DOHH2 (cell line): ENCODE data around the gene GDF2.

Experiments used
- H3F3A ChIP-seq: fragments of 200-600 bp; sonication (generic), shearing (Covaris generic); 2 replicates; pipeline ENCODE4 v1.6.0; 2016; ENCODE audit warnings: antibody characterized with exemption, mild to moderate bottlenecking; ENCODE audit not compliant: control insufficient read depth, insufficient read depth
- H3K27ac ChIP-seq: fragments of 200-600 bp; sonication (generic); 2 replicates; pipeline ENCODE4 v1.5.1; 2014; ENCODE audit warnings: low read depth, mild to moderate bottlenecking, low read length, moderate library complexity
- H3K27me3 ChIP-seq: fragments of 200-600 bp; sonication (generic); 2 replicates; pipeline ENCODE4 v1.6.1; 2014; ENCODE audit warnings: mild to moderate bottlenecking, low read length, mixed read lengths; ENCODE audit not compliant: control insufficient read depth
- H3K36me3 ChIP-seq: fragments of 200-600 bp; sonication (generic); 2 replicates; pipeline ENCODE4 v1.6.1; 2014; ENCODE audit warnings: mild to moderate bottlenecking, low read length, moderate library complexity, mixed read lengths; ENCODE audit not compliant: control insufficient read depth
- H3K4me1 ChIP-seq: fragments of 200-600 bp; sonication (generic); 2 replicates; pipeline ENCODE4 v1.6.1; 2014; ENCODE audit warnings: mild to moderate bottlenecking, low read length, mixed read lengths; ENCODE audit not compliant: control insufficient read depth
- H3K4me2 ChIP-seq: fragments of 200-600 bp; sonication (generic); 2 replicates; pipeline ENCODE4 v1.6.0; 2014; ENCODE audit warnings: mild to moderate bottlenecking, low read length, moderate library complexity
- H3K4me3 ChIP-seq: fragments of 200-600 bp; sonication (generic); 2 replicates; pipeline ENCODE4 v1.5.1; 2014; ENCODE audit warnings: mild to moderate bottlenecking, low read length, mixed read lengths
- H3K79me2 ChIP-seq: fragments of 200-600 bp; sonication (generic); 2 replicates; pipeline ENCODE4 v1.6.1; 2014; ENCODE audit warnings: mild to moderate bottlenecking, low read length, mixed read lengths; ENCODE audit not compliant: control insufficient read depth
- H3K9me2 ChIP-seq: fragments of 200-600 bp; sonication (generic); replicated peaks from 2 replicates; pipeline ENCODE4 v1.6.1; 2014; ENCODE audit warnings: mild to moderate bottlenecking, low read length, mixed read lengths; ENCODE audit not compliant: control insufficient read depth
- H3K9me3 ChIP-seq: fragments of 200-600 bp; sonication (generic); 2 replicates; pipeline ENCODE4 v1.6.1; 2014; ENCODE audit warnings: antibody characterized with exemption, low read length, mixed read lengths; ENCODE audit not compliant: control insufficient read depth, insufficient read depth
- H4K20me1 ChIP-seq: fragments of 200-600 bp; sonication (generic); 2 replicates; pipeline ENCODE4 v1.6.0; 2014; ENCODE audit warnings: low read depth, mild to moderate bottlenecking, antibody characterized with exemption, low read length, moderate library complexity; ENCODE audit not compliant: control insufficient read depth, insufficient read depth
- EZH2phosphoT487 ChIP-seq: fragments of 200-600 bp; sonication (generic); IDR thresholded peaks from 2 replicates; pipeline ENCODE4 v1.6.1; 2017; ENCODE audit warnings: borderline replicate concordance, mild to moderate bottlenecking, antibody characterized with exemption, low read length, moderate library complexity, mixed read lengths
- TF ChIP-seq, protein P1 (sequence below): fragments of 200-600 bp; sonication (generic); IDR thresholded peaks from one replicate; pipeline ENCODE4 v1.5.1; 2014; ENCODE audit warnings: antibody characterized with exemption, mild to moderate bottlenecking, low read depth, low read length; ENCODE audit not compliant: poor library complexity, severe bottlenecking

GDF2 gene

DNA sequence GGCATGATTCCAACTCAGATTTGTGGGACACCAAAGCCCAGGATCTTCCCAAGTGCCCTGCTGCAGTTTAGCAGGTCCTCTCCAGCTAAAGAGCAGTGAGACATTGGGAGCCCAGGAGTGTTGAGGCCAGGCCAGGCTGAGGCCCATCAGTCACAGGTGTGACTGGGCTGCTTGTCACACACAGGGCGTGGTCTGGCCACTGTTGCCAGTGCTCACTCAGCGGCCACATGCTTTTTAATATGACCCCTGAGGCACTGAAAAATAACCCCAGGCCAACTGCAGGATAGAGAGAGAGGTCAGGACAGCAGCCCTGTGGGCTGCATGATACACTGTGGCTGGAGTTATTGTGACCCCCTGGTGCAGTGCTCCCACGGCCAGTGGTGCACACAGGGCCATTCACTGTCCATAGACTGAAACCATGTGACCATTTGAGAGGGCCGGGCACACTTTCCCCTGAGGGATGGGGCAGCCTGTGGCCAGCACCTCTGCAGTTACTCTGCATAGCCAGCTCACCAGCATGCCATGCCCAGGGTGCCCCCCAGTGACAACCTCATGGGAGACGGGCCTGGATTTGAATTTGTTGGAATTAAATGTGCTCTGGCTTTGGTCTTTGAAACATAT lies 4.2 kb downstream of the GDF2 start:
- H3K27ac ChIP-seq, result no peak overlapping the region
- H3K9me3 ChIP-seq, result peaks cover 3% of the 10 kb centered on the region; the same call in 1 of the 2 replicates
- H3K27me3 ChIP-seq, result no peaks in the 10 kb centered on the region
- no peaks in the 10 kb centered on the region for H3K4me1 ChIP-seq
- H3K9me2 ChIP-seq, result no peaks in the 10 kb centered on the region
- H3K79me2 ChIP-seq, result no peaks in the 10 kb centered on the region
- H4K20me1 ChIP-seq, result no peaks in the 10 kb centered on the region
- no peaks in the 10 kb centered on the region for H3F3A ChIP-seq
- H3K36me3 ChIP-seq, result no peaks in the 10 kb centered on the region
- no peak overlapping the region for H3K4me2 ChIP-seq
- H3K4me3 ChIP-seq, result no peak overlapping the region
- TF ChIP-seq, protein P1, sequence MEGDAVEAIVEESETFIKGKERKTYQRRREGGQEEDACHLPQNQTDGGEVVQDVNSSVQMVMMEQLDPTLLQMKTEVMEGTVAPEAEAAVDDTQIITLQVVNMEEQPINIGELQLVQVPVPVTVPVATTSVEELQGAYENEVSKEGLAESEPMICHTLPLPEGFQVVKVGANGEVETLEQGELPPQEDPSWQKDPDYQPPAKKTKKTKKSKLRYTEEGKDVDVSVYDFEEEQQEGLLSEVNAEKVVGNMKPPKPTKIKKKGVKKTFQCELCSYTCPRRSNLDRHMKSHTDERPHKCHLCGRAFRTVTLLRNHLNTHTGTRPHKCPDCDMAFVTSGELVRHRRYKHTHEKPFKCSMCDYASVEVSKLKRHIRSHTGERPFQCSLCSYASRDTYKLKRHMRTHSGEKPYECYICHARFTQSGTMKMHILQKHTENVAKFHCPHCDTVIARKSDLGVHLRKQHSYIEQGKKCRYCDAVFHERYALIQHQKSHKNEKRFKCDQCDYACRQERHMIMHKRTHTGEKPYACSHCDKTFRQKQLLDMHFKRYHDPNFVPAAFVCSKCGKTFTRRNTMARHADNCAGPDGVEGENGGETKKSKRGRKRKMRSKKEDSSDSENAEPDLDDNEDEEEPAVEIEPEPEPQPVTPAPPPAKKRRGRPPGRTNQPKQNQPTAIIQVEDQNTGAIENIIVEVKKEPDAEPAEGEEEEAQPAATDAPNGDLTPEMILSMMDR, result no peak
- no peak for TF ChIP-seq EZH2phosphoT487

DNA sequence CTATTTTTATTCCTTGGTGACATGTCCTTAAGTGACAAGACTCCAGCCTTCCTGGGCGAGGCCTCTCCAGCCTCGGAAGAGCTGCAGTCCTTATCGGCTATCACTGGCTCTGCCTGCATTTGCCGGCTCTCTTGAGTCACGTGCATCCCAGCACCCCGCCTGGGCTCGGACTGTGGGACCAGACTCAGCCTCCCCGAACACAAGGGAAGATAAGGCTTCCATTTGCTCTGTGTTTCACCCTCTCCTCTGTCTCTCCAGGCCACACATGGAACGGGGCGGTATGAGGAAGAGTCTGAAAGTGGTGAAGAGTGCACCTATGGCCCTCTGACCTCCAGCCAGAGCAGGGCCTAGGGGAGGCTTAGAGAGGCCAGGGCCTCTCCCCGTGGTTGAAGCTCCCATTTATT lies 4.7 kb downstream of the GDF2 start:
- Histone ChIP-seq H3F3A (no peaks in the 10 kb centered on the region), H4K20me1 (no peaks in the 10 kb centered on the region), H3K36me3 (no peaks in the 10 kb centered on the region), H3K4me1 (no peaks in the 10 kb centered on the region), H3K9me3 (peaks cover 3% of the 10 kb centered on the region; the same call in 1 of the 2 replicates), H3K4me2 (no peak overlapping the region), H3K27ac (no peak overlapping the region), H3K79me2 (no peaks in the 10 kb centered on the region), H3K27me3 (no peaks in the 10 kb centered on the region), H3K4me3 (no peak overlapping the region), H3K9me2 (no peaks in the 10 kb centered on the region)
- no peak for TF ChIP-seq EZH2phosphoT487
- TF ChIP-seq, protein P1, result no peak

DNA sequence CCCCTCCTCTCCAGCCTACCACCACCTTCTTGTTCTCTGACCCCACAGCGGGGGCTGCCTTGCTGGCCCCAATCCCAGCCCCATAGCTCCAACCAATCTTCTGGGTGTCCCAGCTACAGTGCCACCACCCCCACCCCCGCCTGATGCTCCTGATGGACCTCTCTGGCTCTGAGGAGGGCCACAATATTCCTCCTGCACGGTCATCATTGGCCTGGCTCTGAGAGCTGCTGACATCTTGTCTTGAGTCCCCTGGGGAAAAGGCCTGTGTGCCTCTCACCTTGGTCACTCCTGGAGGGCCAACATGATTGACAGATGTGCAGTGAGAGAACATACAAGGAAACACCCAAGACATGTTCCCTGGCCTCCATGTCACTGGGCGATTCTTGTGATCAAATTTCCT lies 7.6 kb downstream of the GDF2 start:
- H3K36me3 ChIP-seq, result no peaks in the 10 kb centered on the region
- H3K79me2 ChIP-seq, result no peaks in the 10 kb centered on the region
- H3K9me3 ChIP-seq, result peaks cover 3% of the 10 kb centered on the region; the same call in 1 of the 2 replicates
- TF ChIP-seq, protein P1, result no peak
- no peak for TF ChIP-seq EZH2phosphoT487
- H3K27ac ChIP-seq, result no peak overlapping the region
- no peaks in the 10 kb centered on the region for H3K4me1 ChIP-seq
- no peaks in the 10 kb centered on the region for H3K9me2 ChIP-seq
- no peaks in the 10 kb centered on the region for H4K20me1 ChIP-seq
- no peak overlapping the region for H3K4me2 ChIP-seq
- no peaks in the 10 kb centered on the region for H3K27me3 ChIP-seq
- H3F3A ChIP-seq, result no peaks in the 10 kb centered on the region
- H3K4me3 ChIP-seq, result no peak overlapping the region
